Fibroblast of skin of abdomen (primary cell): Measurements from ENCODE around the gene CDCA3. TPM values are rescaled to one million over a fixed set of nuclear protein-coding genes. Genes with fewer than 3 reads are reported as not detected.
"Not testable (repeated sequence)": the region's sequence is repeated elsewhere in the genome, so short reads cannot be mapped to it uniquely, and the experiment has no call there.

Source experiments
- DNase-seq: peaks from one replicate; pipeline ENCODE4 v3.0.0-alpha.2; 2013
- polyA plus RNA-seq, 2 experiments: library from polyadenylated mRNA; unstranded; fragments of 120-200 nt; gene quantifications; one replicate each; pipeline ENCODE4 v1.2.1, GENCODE V29; 2013; ENCODE audit not compliant: insufficient read length in 2 of 2

CDCA3 gene
- 29.2 TPM for polyA plus RNA-seq (2013, experiment 1 of 2; ENCODE audit: insufficient read length)
- polyA plus RNA-seq (2013, experiment 2 of 2; ENCODE audit: insufficient read length): 28.8 TPM

DNA sequence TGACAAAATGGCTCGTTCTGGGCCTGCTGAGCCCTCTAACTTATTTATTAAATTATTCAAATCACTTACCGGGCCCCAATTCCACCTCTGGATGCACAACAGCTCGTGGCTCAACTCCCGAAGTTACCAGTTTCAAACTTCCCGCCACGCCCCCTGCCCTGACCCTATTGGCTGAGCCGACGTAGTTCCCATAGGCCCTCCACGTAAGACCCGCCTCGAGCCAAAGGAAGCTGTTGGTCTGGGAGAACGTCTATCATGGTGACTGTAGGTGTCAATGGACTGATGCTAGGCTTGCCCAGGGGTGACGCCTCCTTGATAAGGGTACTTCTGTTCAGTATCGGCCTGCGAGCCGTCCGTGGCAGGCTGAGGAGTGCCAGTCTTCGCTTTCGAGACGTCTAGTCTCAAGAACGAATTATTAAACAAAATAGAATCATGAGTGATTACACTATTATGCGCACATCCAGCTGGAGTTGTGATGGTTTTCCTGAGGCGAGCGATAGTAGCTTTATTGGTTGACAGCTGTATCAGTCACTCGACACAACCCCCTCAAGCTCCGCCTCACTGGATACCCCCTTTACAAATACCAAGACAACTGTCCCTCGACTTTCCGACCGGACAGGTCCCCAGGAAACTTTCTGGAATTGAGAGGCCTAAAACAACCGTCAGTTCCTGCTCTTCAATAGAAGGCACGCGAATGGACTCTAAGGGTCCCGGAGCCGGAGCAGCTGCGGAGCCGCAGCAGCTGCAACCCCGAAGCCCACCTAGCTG lies at the start of gene CDCA3:
Gene CDCA3 (minus strand): TSS at position 134 of the 768 bp plus-strand sequence. CDS start 334 bp downstream, outside the sequence.
- peak; percentile 99 for DNase-seq

DNA sequence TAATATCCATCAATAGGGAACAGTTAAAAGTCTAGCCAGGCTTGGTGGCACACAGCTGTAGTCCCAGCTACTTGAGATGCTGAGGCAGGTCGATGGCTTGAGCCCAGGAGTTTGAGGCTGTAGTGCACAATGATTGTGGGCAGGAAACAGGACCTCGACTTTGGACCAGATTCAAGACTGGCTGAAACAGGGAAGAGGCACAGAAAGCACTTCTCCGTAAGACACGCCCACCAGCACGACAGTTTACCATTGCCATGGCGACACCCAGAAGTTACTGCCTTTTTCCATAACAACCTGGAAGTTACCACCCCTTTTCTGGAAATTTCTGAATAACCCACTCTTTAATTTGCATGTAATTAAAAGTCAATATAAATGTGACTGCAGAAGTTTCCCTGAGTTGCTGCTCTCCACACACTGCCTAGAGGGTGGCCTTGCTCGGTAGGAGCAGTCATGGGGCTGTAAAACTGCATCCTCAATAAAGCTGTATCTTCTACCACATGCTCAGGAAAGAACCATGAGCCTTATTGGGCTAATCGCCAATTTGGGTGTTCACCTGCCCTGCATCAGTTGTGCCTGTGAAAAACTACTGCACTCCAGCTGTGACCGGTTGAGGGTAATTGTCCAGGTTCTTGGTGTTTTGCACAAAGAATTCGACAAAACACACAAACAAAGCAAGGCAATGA lies 48.9 kb upstream of the CDCA3 start:
- no peak for DNase-seq

DNA sequence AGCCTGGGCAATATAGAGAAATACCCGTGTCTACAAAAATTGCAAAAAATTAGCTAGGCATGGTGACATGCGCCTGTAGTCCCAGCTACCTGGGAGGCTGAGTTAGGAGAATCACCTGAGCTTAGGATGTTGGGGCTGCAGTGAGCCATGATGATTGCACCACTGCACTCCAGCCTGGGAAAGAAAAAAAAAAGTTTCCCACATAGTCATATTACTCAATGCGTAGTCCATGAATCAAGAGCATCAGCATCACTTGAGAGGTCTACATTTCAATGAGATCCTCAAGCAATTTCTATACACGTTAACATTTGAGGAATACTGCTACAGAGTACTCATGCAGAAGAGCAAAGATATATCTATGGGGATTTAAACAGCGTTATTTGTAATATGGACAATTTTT lies 48.3 kb upstream of the CDCA3 start:
- DNase-seq: no peak

DNA sequence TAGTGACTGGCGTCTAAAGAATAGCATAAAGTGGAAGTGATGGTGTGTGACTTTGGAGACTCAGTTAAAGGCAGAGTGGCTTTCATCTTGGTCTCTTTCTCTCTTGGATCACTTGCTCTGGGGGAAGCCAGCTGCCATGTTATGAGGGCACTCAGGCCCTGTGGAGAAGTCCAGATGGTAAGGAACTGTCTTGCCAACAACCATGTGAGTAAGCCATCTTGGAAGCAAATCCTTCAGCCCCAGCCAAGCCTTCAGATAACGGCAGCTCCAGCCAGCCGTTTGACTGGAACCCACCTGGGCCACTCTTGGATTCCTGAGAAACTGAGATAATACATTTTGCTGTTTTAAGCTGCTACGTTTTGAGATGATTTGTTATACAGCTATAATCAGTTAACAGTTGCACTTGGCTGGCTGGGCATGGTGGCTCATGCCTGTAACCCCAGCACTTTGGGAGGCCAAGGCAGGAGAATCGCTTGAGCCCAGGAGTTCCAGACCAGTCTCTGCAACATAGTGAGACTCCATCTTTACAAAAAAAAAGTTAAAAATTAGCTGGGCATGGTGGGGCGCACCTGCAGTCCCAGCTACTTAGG lies 45.9 kb upstream of the CDCA3 start:
- DNase-seq: no peak

- DNase-seq: no peak
Measured at GRCh38 chr12:6894321-6894720, 43.2 kb upstream of the CDCA3 start.

DNA sequence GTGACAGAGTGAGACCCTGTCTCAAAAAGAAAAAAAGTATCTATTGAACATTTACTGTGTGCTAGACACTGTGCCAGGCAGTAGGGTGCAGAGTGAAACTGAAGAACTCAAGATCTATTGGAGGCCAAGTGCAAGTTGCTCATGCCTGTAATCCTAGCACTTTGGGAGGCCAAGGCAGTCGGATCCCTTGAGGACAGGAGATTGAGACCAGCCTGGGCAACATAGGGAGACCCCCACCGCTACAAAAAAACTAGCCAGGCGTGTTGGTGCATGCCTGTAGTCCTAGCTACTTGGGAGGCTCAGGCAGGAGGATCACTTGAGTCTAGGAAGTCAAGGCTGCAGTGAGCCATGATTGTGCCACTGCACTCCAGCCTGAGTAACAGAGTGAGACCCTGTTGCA lies 41.6 kb upstream of the CDCA3 start:
- DNase-seq: not testable (repeated sequence)

DNA sequence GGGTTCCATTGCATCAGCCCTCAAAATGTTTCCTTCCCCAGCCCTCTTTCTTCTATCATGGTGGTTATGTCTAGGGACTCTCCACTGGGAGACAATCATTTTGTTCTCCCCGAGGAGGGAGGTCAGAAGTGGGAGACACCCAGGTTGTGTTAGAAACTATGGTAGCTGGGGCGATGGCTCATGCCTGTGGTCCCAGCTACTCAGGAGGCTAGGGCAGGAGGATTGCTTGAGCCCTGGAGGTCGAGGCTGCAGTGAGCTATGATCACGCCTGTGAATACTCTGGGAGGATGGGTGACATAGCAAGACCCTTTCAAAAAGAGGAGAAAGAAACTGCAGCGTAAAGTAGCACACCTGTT lies 40.5 kb upstream of the CDCA3 start:
- no peak for DNase-seq

- peak; percentile 97 for DNase-seq
Measured at GRCh38 chr12:6890789-6891645, 39.9 kb upstream of the CDCA3 start.

- DNase-seq: not testable (repeated sequence)
Measured at GRCh38 chr12:6889775-6890573, 38.9 kb upstream of the CDCA3 start.

DNA sequence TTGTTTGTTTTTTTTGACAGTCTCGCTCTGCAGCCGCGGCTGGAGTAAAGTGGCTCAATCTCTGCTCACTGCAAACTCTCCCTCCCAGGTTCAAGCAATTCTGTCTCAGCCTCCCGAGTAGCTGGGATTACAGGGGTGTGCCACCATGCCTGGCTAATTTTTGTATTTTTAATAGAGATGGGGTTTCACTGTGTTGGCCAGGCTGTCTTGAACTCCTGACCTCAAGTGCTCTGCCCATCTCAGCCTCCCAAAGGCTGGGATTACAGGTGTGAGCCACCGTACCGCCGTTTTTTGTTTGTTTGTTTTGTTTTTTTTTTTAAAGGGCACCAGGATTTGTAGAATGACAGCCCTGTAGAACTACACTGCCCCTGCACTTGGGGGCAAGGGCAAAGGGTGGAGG lies 37.7 kb upstream of the CDCA3 start:
- DNase-seq: not testable (repeated sequence)

DNA sequence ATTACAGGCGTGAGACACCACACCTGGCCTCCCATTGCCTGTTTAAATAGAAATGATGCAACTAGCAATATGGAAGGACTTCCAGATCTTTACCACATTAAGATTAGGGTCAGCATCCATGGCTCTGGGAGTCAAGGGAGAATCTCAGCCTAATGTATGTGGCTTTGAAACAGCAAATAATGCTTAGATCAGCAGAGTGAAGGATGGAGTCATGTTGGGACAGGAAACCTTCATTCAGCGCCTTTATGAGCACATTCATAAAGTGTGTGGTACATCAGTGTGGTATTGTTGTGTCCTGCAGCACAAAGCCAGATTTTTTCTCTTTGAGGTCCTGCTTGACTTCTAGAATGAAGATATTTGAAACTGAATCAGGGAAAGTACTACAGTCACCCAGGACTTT lies 37.3 kb upstream of the CDCA3 start:
- no peak for DNase-seq

- DNase-seq: no peak
Measured at GRCh38 chr12:6887460-6887859, 36.4 kb upstream of the CDCA3 start.

- DNase-seq: not testable (repeated sequence)
Measured at GRCh38 chr12:6886206-6886999, 35.3 kb upstream of the CDCA3 start.

- no peak for DNase-seq
Measured at GRCh38 chr12:6884539-6884938, 33.5 kb upstream of the CDCA3 start.

DNA sequence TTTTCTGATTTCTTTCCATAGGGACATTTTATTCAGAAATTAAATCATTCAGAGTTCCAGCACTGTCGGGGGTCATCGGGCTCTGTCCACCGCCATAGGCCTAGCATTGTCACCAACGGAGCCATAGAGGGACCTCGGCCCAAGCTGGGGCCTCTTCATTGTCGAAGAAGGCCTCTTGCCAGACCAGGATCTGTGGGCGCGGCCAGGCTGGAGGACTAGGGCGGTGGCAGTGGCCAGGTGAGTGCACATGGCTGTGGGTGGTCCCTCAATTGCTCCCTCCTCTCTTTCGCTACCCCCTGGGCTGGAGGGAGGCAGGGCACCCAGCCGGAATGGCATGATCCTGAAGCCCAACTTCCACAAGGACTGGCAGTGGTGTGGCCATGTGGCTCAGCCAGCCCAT lies 32.6 kb upstream of the CDCA3 start:
- no peak for DNase-seq

GRCh38 chr12:6883252-6883651 lies 32.2 kb upstream of the CDCA3 start:
- DNase-seq: no peak

GRCh38 chr12:6879824-6880223 lies 28.7 kb upstream of the CDCA3 start:
- not testable (repeated sequence) for DNase-seq

GRCh38 chr12:6874015-6874368 lies 22.9 kb upstream of the CDCA3 start:
- DNase-seq: not testable (repeated sequence)

GRCh38 chr12:6873094-6874014 lies 22.3 kb upstream of the CDCA3 start, which contains the start of gene SPSB2:
Gene SPSB2, minus strand, starts transcription at chr12:6873303. Its CDS starts 402 bp downstream, at chr12:6872901.
- peak; percentile 93 for DNase-seq
